Hippocampal formation (tissue), 2 donors: ENCODE data around the gene NDUFAF2.
"Not testable (repeated sequence)": the region's sequence is repeated elsewhere in the genome, so short reads cannot be mapped to it uniquely, and the experiment has no call there.

Source experiments
- DNase-seq, 2 donors: peaks; one replicate each; lab custom pipeline; 2025; lab: John Stamatoyannopoulos, UW

Gene NDUFAF2

DNA sequence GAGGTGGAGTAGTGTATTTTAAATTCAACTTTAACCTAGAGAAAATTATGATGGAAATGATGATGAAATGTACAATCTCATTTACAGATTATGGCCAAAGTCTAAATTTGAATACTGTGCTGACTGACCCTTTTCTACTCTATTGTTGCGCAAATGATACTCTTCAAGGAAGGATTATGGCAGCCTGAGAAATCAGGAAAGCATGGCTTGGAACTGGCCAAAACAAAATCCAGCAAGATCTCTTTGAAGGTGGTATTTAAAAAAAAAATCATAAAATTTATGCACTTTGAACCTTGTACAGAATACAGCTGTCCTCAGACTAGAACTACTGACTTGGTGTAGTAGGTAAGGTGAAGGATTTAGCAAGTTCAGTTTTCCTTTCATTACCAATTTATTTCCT lies 105.3 kb downstream of the NDUFAF2 start:
- DNase-seq, result no peak

DNA sequence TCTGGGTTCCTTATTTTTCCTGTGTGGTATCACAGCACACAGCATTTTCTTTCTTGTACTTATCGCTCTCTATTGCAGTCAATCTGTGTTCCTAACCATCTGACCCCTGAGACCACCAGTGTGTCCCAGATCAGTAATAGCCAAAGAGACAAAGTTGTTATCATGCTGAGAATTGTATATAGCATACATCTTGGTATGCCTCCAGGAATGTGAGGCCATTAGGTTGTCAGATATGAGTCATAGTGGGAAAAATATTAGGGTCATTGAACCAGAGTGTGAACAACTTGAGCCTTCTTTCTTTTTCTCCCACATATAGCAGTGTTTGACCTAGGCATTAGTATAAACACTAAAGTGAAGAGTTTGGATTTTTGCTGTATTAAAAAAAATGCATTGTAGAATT lies 106.3 kb downstream of the NDUFAF2 start:
- DNase-seq, result no peak

DNA sequence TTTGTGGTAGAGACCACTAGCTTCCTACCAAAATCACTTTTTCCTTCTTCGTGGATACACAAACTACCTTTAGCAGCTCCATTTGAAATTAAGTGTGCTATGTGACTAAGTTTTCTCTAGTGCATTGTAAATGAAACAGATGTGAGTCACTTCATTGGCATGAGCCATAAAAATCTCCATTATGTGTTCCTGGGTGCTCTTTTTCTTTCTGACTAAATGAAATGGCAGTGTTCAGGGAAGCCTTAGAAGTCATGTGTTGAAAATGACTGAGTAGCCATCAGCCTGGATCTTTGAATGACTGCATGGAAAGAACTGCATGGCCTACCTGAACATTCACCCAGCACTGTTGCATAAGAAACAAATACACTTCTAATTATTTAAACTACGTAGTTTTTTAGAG lies 107.9 kb downstream of the NDUFAF2 start:
- DNase-seq, result no peak

DNA sequence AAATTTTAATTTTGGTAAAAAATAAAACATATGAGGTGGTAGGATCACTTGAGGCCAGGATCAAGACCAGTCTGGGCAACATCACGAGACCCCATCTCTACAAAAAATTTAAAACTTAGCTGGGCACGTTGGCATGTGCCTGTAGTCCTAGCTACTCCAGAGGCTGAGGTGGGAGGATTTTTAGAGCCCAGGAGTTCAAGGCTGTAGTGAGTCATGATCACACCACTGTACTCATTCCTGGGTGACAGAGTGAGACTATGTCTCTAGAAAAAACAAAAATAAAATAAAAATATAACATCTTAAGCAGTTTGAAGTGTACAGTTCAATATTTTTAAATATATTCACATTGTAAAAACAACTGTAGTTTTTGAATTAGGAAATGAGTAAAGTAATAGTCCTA lies 108.9 kb downstream of the NDUFAF2 start:
- DNase-seq, result no peak

DNA sequence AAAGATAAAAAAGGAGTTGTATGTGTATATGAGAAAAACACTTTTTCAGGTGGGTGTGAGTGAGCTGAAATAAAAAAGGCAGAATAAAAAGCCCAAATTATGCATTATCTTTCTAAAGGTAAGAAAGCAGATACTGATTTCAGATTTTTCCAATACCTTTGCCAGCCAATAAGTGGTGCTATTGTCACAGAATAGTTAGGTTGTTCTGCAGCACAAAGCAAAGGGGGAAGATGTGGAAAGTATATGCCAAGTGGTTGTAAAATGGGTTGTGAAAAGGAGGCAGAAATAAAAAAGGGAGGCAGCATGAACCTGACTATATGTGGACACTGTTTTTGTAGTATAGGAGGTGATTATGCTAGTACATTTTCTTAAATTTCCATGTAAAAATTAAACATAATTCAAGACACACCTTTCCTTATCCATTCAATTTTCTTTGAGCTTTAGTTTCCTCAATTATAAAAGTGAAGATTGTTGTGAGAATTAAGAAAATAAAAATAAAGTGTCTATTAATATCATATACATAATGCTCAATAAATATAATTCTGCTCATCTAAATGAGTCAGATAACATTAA lies 110.5 kb downstream of the NDUFAF2 start:
- peak in 1 of 2 donors; percentile 21 for DNase-seq

DNA sequence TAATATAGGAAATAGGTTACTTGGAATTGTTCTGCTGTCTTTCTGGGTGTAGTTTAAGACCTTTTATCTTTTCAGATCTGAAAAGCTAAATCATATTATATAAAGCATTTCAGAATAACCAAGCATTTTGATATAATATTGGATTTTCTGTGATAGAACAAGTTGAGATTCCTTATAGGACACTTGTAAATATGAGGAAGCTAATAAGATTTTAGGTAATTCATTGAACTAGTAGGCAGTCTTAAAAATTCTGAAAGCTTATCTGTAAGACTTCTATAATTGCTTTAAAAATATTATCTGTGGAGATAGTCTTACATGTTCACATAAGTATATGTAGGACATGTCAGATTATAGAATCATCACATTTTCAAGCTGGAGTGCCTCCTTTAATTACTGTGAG lies 114.5 kb downstream of the NDUFAF2 start:
- DNase-seq, result no peak

DNA sequence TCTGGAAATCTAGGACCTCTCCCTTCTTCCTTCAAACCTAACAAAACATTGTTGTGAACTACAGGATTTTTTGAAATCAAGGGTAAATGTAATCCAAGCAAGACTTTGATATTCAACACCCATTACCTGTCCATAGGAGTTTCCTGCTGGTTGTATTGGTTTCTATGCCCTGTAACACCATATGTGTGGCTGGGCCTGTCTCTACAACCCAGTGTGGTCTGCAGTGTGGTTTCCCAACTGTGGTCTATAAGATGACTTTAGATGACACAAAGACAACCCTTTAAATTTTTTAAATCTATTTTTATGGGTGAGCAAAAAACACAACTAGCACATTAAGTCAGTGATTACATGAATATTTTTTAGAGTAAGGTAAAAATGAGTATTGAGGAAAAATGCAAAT lies 124.1 kb downstream of the NDUFAF2 start:
- no peak for DNase-seq

DNA sequence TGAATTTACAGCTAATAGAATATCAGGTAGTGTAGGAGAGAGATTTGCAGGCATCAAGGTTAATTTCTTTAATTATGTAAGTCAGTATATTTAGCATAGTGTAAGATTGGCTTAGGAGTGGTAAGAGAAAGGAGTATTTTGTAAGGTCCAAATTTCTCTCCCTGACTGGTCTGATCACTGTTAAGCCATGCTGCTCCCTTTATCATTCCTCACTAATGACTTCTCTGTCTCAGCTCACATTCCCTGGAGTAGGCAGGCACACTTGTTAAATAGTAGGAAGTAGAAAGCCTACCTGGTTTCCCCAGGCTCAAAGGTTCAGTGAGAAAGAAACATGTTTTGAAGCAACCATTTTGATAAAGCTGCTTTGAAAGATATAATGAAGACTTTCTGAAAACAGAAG lies 126.5 kb downstream of the NDUFAF2 start:
- no peak for DNase-seq

DNA sequence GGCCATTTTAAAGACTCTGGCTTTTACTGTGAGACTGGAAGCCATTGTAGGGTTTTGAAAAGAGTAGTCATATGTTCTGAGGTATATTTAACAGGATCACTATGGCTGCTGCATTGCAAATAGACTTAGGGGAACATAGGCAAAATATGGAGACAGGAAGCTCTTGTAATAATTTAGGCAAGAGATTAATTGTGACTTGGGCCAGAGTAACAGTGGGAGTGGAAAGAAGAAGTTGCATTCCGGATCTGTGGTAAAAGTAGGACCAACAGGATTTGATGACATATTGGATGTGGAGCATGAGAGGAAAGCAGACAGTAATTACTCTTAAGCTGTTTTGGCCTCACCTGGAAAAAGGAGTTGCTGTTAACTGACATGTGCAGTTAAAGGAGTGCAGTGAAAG lies 131.6 kb downstream of the NDUFAF2 start:
- no peak for DNase-seq

DNA sequence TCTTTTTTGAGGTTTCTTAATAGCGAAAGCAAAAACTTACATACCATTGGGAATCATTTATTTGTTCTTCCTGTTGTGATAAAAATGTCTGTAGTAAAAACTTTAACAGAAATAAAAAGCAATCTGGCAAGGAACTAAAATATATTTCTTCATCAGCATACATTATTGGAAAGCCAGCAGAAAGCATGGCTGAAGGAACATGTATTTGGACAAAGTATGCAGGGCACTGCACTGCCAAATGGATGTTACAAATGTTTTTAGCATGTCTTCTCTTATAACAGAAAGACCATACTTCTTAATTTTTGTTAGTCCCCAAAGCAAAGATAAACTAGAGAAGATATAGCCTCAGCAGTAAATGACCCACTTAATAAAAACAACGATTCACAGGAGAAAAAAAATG lies 136.7 kb downstream of the NDUFAF2 start:
- DNase-seq, result no peak

DNA sequence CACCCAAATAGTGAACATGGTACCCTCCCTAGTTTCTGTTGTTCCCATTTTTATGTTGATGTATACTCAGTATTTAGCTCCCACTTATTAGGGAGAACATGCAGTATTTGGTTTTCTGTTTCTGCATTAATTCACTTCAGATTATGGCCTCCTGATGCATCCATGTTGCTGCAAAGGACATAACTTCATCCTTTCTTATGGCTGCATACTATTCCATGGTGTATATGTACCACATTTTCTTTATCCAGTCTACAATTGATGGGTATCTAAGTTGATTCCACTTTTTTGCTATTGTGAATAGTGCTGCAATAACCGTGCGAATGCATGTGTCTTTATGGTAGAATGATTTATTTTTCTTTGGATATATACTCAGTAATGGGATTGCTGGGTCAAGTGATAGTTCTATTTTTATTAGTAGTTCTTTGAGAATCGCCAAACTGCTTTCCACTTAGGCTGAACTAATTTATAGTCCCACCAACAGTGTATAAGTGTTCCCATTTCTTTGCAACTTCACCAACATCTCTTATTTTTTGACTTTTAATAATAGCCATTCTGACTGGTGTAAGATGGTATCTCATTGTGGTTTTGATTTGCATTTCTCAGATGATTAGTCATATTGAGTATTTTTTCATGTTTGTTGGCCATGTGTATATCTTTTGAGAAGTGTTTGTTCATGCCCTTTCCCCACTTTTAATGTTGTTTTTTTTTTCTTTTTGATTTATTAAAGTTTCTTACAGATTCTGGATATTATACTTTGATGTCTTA lies 137.7 kb downstream of the NDUFAF2 start:
- no peak for DNase-seq

DNA sequence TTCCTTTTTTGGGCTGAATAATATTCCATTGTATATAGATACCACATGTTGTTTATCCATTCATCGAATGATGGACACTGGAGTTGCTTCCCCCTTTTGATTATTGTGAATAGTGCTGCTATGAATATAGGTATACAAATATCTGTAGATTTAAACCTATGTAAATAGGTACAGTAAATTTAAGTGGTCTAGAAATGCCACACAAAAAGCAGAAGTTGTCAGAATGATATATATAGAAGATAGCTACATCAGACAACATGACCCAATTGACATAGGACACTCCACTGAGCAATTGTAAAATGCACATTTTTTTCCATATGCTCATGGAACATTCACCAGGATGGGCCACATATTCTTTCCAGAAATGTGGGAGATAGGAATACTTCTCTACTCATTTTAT lies 139.7 kb downstream of the NDUFAF2 start:
- DNase-seq, result no peak

DNA sequence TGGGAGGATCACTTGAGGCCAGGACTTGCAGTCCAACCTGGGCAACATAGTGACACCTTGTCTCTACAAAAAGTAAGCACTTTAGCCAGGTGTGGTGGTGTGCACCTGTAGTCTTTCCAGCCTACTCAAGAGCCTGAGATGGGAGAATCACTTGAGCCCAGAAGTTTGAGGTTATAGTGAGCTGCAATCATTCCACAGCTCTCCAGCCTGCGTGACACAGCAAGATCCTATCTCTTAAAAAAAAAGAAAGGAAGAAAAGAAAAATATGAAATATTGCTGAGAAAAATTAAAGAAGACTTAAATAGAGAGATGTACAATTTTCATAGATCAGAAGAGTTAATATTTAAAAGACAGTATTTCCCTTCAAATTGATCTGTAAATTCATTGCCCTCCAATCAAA lies 140.9 kb downstream of the NDUFAF2 start:
- DNase-seq, result no peak

DNA sequence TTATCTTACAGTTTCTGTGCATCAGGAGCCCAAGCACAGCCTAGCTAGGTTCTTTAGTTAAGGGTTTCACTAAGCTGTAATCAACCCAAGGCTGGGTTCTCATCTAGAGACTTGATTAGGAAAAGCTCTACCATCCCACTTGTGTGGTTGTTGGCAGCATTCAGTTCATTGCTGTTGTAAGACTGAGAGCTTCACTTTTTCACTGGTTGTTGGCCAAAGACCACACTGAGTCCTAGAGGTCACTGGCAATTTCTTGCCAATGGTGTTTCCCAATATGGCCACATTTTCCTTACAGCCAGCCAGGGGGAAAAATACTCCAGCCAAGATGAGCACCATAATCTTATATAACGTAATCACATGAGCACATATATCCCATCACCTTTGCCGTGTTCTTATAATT lies 142.9 kb downstream of the NDUFAF2 start:
- DNase-seq, result no peak

DNA sequence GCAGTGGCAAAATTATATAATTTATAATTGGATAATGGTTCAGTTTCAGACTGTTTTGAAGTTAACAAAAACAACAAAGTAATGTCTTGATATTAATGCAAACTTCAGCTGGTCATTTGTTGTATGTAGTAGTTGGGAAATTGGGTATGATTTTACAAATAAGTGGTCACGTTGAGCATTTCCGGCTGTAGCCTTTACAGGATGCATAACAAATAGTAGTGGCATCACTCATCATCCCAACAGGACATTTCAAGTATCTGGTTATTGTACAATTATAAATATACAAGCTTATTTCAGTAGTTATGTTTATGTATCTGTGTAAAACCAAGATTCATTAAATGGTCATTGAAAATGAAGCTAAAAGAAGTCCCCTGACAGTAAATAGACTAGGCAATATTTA lies 144.3 kb downstream of the NDUFAF2 start:
- DNase-seq, result no peak

DNA sequence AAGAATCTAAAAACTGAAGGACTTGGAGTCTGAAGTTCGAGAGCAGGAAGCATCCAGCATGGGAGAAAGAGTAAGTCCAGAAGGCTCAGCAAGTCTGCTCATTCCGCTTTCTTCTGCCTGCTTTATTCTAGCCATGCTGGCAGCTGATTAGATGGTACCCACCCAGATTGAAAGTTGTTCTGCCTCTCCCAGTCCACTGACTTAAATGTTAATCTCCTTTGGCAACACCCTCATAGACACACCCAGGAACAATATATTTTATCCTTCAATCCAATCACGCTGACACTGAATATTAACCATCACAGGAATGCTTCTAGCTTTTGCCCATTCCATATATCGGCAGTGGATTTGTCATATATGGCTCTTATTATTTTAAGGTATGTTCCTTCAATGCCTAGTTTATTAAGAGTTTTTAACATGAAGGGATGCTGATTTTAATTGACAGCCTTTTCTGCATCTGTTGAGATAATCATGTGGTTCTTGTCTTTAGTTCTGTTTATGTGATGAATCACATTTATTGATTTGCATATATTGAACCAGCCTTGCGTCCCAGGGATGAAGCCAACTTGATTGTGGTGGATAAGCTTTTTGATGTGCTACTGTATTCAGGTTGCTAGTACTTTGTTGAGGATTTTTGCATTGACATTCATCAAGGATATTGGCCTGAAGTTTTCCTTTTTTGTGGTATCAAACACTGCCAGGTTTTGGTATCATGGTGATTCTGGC lies 148.2 kb downstream of the NDUFAF2 start:
- DNase-seq, result not testable (repeated sequence)

DNA sequence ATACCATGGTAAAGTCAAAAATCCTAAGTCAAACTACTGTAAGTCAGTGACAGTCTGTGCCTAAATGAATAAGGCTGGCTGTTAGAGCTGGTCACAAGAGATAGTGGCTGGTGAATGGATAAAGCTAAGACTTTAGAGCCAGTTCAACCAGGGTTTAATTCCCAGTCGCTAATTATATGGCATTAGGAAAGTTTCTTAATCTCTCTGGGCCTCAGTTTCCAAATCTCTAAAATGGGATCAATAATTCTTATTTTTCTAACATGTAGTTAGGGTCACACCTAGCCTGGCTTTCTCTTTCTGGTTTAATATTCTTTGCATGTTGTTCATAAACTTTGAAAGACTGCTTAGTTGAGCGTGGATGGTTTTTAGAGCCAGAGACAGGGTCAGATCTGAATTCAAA lies 152.5 kb downstream of the NDUFAF2 start:
- no peak for DNase-seq

DNA sequence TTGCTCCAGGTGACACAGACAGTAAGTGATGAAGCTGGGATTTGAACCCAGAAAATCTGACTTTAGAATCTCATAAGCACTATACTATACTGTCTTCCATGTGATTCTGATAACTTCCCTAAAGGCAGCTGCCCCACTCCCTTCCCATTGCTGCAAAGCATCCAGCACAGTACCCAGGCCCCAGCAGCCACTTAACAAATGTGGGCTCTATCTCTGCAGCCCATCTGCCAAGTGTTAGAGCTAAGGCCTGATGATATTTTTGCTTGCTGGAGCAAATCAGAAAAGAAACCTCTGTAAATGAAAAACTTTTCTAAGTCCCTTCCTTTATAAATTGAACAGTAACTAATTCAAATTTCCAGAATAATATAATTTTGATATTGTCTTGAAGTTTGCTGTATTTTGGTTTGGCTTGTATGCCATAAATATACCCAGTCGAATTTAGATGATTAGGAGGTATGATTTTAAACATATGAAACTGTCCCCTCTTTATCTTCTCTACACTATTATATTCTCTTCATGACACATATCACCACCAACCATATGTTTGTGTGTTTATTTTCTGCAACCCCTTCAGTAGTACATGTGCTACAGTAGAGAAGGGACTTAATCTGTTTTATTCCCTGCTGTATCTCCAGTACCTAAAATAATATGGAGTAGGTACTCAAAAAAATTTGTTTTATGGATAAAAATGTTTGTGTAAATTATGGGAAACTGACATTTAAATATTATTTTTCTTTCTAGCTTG lies 153.4 kb downstream of the NDUFAF2 start:
- no peak for DNase-seq

DNA sequence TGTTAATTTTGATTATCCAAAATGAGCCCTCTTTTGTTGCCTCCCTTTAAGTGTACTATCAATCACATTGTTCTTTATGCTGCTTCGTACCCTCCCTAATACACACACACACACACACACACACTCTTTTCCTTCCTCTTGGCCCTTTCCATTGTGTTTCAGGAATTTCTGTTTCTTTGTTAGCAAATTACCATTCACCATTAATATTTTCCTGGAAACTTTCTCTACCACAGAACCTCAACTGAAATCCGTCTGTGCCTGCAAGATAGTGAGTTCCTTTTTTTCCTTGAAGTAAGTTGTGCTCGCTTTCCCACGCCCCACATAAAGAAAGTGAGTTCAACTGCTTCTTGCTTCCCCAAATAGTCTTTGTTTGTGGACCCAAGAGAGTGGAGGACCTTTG lies 155.4 kb downstream of the NDUFAF2 start:
- DNase-seq, result no peak

DNA sequence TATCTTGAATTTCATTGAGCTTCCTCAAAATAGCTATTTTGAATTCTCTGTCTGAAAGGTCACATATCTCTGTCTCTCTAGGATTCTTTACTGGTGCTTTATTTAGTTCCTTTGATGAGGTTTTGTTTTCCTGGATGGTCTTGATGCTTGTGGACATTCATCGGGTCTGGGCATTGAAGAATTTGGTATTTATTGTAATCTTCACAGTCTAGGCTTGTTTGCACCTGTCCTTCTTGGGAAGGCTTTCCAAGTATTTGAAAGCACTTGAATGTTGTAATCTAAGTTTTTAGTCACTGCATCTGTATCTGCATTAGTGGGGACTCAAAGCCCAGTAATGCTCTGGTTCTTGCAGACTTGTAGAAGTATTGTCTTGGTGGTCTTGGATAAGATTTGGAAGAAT lies 169.4 kb downstream of the NDUFAF2 start:
- DNase-seq, result no peak

DNA sequence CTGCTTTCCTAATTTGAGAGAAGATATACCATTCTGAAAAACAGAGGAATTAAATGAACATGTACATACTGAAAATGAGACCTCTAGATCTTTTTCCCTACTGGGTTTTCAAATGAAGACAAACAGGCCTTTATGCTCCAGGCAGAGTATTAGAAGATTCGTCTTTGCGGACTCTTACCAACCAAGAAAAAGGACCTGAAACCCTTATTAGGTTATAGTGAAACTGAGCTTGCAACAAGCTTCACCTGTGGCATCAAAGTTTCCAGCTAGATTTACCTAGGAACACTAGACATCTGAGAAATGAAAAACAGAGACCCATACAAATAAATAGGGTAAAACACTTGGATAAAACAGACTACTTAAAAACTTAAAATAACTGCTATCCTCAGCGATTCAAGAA lies 171.0 kb downstream of the NDUFAF2 start:
- no peak for DNase-seq

DNA sequence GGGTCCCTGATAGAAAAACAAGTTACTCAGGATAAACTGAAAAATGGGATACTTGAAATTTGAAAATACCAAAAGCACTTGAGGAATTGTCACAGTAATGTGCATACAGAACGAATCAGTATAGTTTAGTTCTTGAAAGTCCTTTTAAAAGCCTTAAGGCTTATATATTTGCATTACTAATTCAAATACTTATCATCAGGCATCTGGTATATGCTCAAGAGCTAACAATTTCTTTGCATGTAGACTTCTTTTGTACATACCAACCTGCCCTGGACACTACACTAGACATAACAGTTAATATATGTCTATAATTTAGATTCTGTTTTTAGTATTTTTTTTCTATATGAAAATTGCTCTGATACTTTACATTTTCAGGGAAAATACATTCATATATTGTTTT lies 174.1 kb downstream of the NDUFAF2 start:
- no peak for DNase-seq

DNA sequence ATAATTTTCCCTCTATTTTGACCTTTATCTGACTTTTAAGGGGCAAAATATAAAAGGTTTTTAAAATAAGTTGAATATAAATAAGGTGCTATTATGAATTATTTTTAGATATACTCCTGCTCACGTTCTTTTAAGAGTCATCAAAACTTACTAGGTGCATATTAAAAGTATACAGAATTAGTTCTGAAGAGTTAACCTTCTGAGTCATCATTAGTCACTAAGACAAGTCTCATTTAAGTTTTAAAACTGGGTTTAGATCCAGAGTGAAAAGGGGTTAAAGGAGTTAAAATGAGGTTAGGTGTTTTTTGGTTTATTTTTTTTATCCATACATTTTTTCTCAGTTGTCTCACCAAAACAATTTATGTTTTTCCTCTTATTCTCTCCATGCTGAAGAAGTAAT lies 175.5 kb downstream of the NDUFAF2 start:
- DNase-seq, result no peak
